Esophagus muscularis mucosa (tissue), 4 donors: ENCODE measurements around the gene GALNT6. TPM values are rescaled to one million over a fixed set of nuclear protein-coding genes. Genes with fewer than 3 reads are reported as not detected.

Experiments used
- DNase-seq: peaks from one replicate; pipeline ENCODE4 v3.0.0-alpha.2; 2017; ENCODE audit errors: extremely low spot score
- H3K27ac ChIP-seq, 4 donors: fragments of 200-600 bp; sonication (generic); replicated peaks in 1 of 4; 1 replicate in 3 of 4; 2 replicates in 1 of 4; pipeline ENCODE4 v1.5.1; 2016 to 2019; ENCODE audit warnings: mild to moderate bottlenecking in 1 of 4
- H3K27me3 ChIP-seq, 4 donors: fragments of 200-600 bp; sonication (generic); one replicate each; pipeline versions ENCODE4 v1.5.1 to v1.6.0; 2016 to 2019
- H3K36me3 ChIP-seq, 4 donors: fragments of 200-600 bp; sonication (generic); one replicate each; pipeline ENCODE4 v1.5.1; 2016 to 2019
- H3K4me1 ChIP-seq, 4 donors: fragments of 200-600 bp; sonication (generic); one replicate each; pipeline ENCODE4 v1.5.1; 2016 to 2019
- H3K4me3 ChIP-seq, 4 donors: fragments of 200-600 bp; sonication (generic); 1 replicate in 2 of 4; 2 replicates in 2 of 4; pipeline ENCODE4 v1.5.1; 2016 to 2019; ENCODE audit warnings: mild to moderate bottlenecking in 4 of 4, moderate library complexity in 1 of 4
- H3K9me3 ChIP-seq, 4 donors: fragments of 200-600 bp; sonication (generic); 1 replicate in 3 of 4; 2 replicates in 1 of 4; pipeline ENCODE4 v1.5.1; 2016 to 2019
- CTCF ChIP-seq, 3 experiments: fragments of 200-600 bp in 2 of 3; fragments of 450-650 bp in 1 of 3; sonication (generic) in 2 of 3; IDR thresholded peaks; one replicate each; pipeline ENCODE4 v1.5.1; 2017 to 2019; ENCODE audit warnings: antibody characterized with exemption in 3 of 3, mild to moderate bottlenecking in 2 of 3, moderate library complexity in 1 of 3
- EP300 ChIP-seq: sonication (generic); formaldehyde crosslinking; IDR thresholded peaks from one replicate; pipeline ENCODE4 v1.6.1; 2017; ENCODE audit warnings: antibody characterized with exemption
- POLR2A ChIP-seq: fragments of 450-650 bp; IDR thresholded peaks from one replicate; pipeline ENCODE4 v1.6.1; 2017; ENCODE audit warnings: antibody characterized with exemption, moderate library complexity, mild to moderate bottlenecking, low read depth
- POLR2AphosphoS5 ChIP-seq, 2 donors: sonication (generic); formaldehyde crosslinking; IDR thresholded peaks; one replicate each; pipeline ENCODE4 v1.6.1; 2017; ENCODE audit warnings: antibody characterized with exemption in 2 of 2
- WGBS: methylation state at CpG from one replicate; pipeline ENCODE4 v1.1.5; 2018; 5-methylcytosine and 5-hydroxymethylcytosine counted together
- intact Hi-C: fragments of 100-400 bp; cut with DNase I; formaldehyde crosslinking; loops from one replicate; pipeline ENCODE4 v1.15.1; 2023
- total RNA-seq, 4 donors: library from RNA; depleted of rRNA; stranded (reverse); fragments of >200 nt; gene quantifications; one replicate each; pipeline versions ENCODE4 v1.1.0 to v1.2.1, GENCODE V29; 2016

GALNT6 gene, protein sequence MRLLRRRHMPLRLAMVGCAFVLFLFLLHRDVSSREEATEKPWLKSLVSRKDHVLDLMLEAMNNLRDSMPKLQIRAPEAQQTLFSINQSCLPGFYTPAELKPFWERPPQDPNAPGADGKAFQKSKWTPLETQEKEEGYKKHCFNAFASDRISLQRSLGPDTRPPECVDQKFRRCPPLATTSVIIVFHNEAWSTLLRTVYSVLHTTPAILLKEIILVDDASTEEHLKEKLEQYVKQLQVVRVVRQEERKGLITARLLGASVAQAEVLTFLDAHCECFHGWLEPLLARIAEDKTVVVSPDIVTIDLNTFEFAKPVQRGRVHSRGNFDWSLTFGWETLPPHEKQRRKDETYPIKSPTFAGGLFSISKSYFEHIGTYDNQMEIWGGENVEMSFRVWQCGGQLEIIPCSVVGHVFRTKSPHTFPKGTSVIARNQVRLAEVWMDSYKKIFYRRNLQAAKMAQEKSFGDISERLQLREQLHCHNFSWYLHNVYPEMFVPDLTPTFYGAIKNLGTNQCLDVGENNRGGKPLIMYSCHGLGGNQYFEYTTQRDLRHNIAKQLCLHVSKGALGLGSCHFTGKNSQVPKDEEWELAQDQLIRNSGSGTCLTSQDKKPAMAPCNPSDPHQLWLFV
- 1 to 10 TPM; 1.4 to 5.8 (median 3.1) TPM for total RNA-seq

GRCh38 chr12:51391283-51392123, at the start of gene GALNT6:
Gene GALNT6, minus strand, starts transcription at chr12:51391406. Its CDS starts 11,625 bp downstream, at chr12:51379781.
- intact Hi-C loops = no loop called here
- Histone ChIP-seq H3K36me3 (no peaks in the 10 kb centered on the region), H3K9me3 (no peaks in the 10 kb centered on the region), H3K27me3 (peaks cover 0 to 48% (median 18%) of the 10 kb centered on the region in 4 donors), H3K27ac (peak within 1 kb of the TSS; percentile 16 to 48 (median 30)), H3K4me1 (peaks cover 13 to 22% (median 18%) of the 10 kb centered on the region in 4 donors), H3K4me3 (peak within 1 kb of the TSS; percentile 54 to 67 (median 56))
- TF ChIP-seq POLR2A (no peak), CTCF (IDR thresholded peaks at IDR 0.05) (no peak), EP300 (no peak), POLR2AphosphoS5 (IDR thresholded peaks at IDR 0.05) (no peak)
- no peak for DNase-seq
- 3% methylated on average over 26 of the region's 73 CpGs for WGBS

DNA sequence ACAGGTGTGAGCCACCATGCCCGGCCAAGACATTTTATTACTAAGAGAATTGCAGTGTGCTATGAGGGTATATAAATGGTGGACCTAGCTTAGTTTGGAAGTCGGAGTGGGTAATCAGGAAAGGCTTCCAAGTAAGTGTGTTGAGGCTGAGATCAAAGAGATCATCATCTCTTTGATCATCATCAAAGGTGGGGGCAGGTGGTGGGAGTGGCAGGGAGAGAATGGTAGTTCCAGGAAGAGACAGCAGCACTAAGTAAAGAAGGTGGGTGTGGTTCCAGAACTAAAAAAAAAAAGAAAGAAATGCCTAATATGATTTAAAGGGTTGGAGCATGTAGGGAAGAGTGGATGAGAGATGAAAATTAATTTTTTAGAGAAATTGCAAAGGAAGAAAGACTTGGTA, 48.1 kb upstream of the GALNT6 start:
- 91% methylated on average over 2 of the region's 2 CpGs for WGBS
- TF ChIP-seq CTCF (IDR thresholded peaks at IDR 0.05) (no peak), POLR2AphosphoS5 (IDR thresholded peaks at IDR 0.05) (no peak)
- Histone ChIP-seq H3K4me3 (no peak overlapping the region), H3K4me1 (no peaks in the 10 kb centered on the region), H3K9me3 (no peaks in the 10 kb centered on the region), H3K27ac (no peak overlapping the region), H3K27me3 (no peaks in the 10 kb centered on the region), H3K36me3 (no peaks in the 10 kb centered on the region)
- intact Hi-C loops = no loop called here
- DNase-seq = no peak

GRCh38 chr12:51437431-51437830, 46.2 kb upstream of the GALNT6 start:
- Histone ChIP-seq H3K4me1 (no peaks in the 10 kb centered on the region), H3K9me3 (no peaks in the 10 kb centered on the region), H3K27me3 (no peaks in the 10 kb centered on the region), H3K4me3 (no peak overlapping the region), H3K36me3 (no peaks in the 10 kb centered on the region), H3K27ac (no peak overlapping the region)
- no peak for TF ChIP-seq EP300
- TF ChIP-seq POLR2AphosphoS5 (IDR thresholded peaks at IDR 0.05) = no peak
- TF ChIP-seq CTCF (IDR thresholded peaks at IDR 0.05) = no peak
- TF ChIP-seq POLR2A = no peak
- intact Hi-C loops = no loop called here
- no peak for DNase-seq
- 40% methylated on average over 1 of the region's 1 CpG for WGBS

GRCh38 chr12:51434305-51434704, 43.1 kb upstream of the GALNT6 start:
- TF ChIP-seq POLR2AphosphoS5 (IDR thresholded peaks at IDR 0.05) (no peak), CTCF (IDR thresholded peaks at IDR 0.05) (no peak), EP300 (no peak), POLR2A (no peak)
- intact Hi-C loops = no loop called here
- Histone ChIP-seq H3K4me3 (no peak overlapping the region), H3K27ac (no peak overlapping the region), H3K4me1 (no peaks in the 10 kb centered on the region), H3K27me3 (no peaks in the 10 kb centered on the region), H3K9me3 (no peaks in the 10 kb centered on the region), H3K36me3 (no peaks in the 10 kb centered on the region)
- 44% methylated on average over 1 of the region's 1 CpG for WGBS
- no peak for DNase-seq
